Heart left ventricle (tissue), 13 donors: Measurements from ENCODE around the gene SEMA4D.

ENCODE experiments used
- POLR2A ChIP-seq, 2 donors: fragments of 450-650 bp; IDR thresholded peaks; one replicate each; pipeline ENCODE4 v1.6.1; 2017; ENCODE audit warnings: antibody characterized with exemption in 2 of 2, mild to moderate bottlenecking in 2 of 2, moderate library complexity in 2 of 2
- TF ChIP-seq, protein P1 (sequence below), 12 donors: fragments of 200-600 bp; sonication (generic) in 4 of 12; IDR thresholded peaks; one replicate each; pipeline versions ENCODE4 v1.5.0 to v1.8.0; 2018 to 2022; ENCODE audit warnings: antibody characterized with exemption in 12 of 12, mild to moderate bottlenecking in 5 of 12
- donor health status: ischemic (EF 13 %, LVEDD 7.1; RV severe dilation, severe dysfunction).
- donor health status: DM: no; HTN: yes; CAD: no.
- donor health status: DM: no; HTN: no; CAD: no.
- donor health status: ischemic (EF 25% LVEDD 6.9; RV normal size, moderate dysfunction).
- donor health status: ischemic (EF 25% LVEDD 5.7; RV mildly dilated, moderate dysfunction).
- donor health status: ischemic (EF 35%, LVEDD 5.7; RV mildly dilated, moderate dysfunction).
- donor health status: nonischemic (EF 11% LVEDD 7.7; RV severe dilation, severe dysfunction).
- donor health status: DM: yes; HTN: yes; CAD: no.
- donor health status: PGD.
- donor health status: ischemic (EF 29% LVEDD 5.4; RV normal size, mild dysfunction).
- donor health status: nonischemic (EF 23%, LVEDD 6.1; RV moderate dilation, normal function).

DNA sequence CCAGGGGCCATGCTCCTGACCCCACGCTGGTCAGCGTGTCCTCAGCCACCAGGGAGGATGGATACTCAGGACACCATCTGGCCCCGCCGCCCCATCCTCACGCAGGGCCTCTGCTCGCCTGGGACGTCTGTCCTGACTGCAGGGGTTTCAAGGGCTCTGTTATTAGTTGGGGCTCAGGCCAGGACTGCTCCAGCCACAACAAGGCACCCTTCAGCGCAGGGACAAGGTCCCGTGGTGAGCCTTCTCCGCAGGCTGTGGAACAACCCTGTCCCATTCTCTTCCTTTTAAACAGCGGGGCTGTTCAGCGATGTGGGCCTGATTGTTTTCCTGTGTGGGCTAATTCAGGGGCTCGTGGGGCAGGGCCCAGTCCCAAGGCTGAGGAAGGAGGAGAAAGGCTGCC is 61.6 kb downstream of the SEMA4D start:
- TF ChIP-seq, protein P1, sequence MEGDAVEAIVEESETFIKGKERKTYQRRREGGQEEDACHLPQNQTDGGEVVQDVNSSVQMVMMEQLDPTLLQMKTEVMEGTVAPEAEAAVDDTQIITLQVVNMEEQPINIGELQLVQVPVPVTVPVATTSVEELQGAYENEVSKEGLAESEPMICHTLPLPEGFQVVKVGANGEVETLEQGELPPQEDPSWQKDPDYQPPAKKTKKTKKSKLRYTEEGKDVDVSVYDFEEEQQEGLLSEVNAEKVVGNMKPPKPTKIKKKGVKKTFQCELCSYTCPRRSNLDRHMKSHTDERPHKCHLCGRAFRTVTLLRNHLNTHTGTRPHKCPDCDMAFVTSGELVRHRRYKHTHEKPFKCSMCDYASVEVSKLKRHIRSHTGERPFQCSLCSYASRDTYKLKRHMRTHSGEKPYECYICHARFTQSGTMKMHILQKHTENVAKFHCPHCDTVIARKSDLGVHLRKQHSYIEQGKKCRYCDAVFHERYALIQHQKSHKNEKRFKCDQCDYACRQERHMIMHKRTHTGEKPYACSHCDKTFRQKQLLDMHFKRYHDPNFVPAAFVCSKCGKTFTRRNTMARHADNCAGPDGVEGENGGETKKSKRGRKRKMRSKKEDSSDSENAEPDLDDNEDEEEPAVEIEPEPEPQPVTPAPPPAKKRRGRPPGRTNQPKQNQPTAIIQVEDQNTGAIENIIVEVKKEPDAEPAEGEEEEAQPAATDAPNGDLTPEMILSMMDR (IDR thresholded peaks at IDR 0.05): no peak
- no peak for TF ChIP-seq POLR2A (IDR thresholded peaks at IDR 0.05)
